HCT116 (cell line): ENCODE measurements around the gene NOS2. TPM values are rescaled to one million over a fixed set of nuclear protein-coding genes. Genes with fewer than 3 reads are reported as not detected.

ENCODE experiments used
- ATAC-seq: fragments of 200-7000 bp; cut with Tn5 transposase; 2 replicates; pipeline ENCODE4 v1.9.1; 2020; ENCODE audit warnings: mild to moderate bottlenecking, moderate library complexity
- BruUV-seq: library from RNA; stranded (reverse); fragments of 400-500 nt; replicated peaks from 2 replicates; lab custom pipeline; 2021; lab: Mats Ljungman, UMichigan
- CTCF ChIA-PET: fragments of 300-600 bp; sonication (Branson Sonifier 250); formaldehyde crosslinking; loops from one replicate; lab custom pipeline; 2021; ENCODE audit warnings: antibody characterized with exemption; lab: Charles Lee
- POLR2A ChIA-PET: fragments of 300-600, 350-600 bp; sonication (Branson Sonifier 250); formaldehyde crosslinking; loops from one replicate; lab custom pipeline; 2021; ENCODE audit warnings: antibody characterized with exemption; lab: Charles Lee
- RAD21 ChIA-PET, 2 experiments: fragments of 300-600 bp; sonication (Branson Sonifier 250); formaldehyde crosslinking; loops; one replicate each; lab custom pipeline; 2023; ENCODE audit warnings: low total read pairs in 2 of 2; ENCODE audit not compliant: uncharacterized antibody in 2 of 2, unreplicated experiment in 2 of 2, low non-redundant PET in 1 of 2; lab: Charles Lee
- DNase-seq: peaks from one replicate; pipeline ENCODE4 v3.0.0-alpha.2; 2010; ENCODE audit warnings: low read depth, low spot score
- H2AFZ ChIP-seq: fragments of 200-600 bp; shearing (Covaris generic), sonication (generic); 2 replicates; pipeline ENCODE4 v1.6.1; 2017; ENCODE audit warnings: low read depth, mixed run types, mixed read lengths, antibody characterized with exemption, low read length; ENCODE audit not compliant: poor library complexity, severe bottlenecking
- H3K27ac ChIP-seq: 2 replicates; pipeline ENCODE4 v1.5.1; 2012; ENCODE audit warnings: low read depth, low read length
- H3K27me3 ChIP-seq: fragments of 200-600 bp; sonication (generic); 2 replicates; pipeline ENCODE4 v1.6.1; 2016; ENCODE audit warnings: mixed run types, low read length, mixed read lengths; ENCODE audit not compliant: insufficient read depth
- H3K36me3 ChIP-seq, 2 experiments: fragments of 200-500 bp in 1 of 2; fragments of 200-600 bp in 1 of 2; sonication (Bioruptor generic) in 1 of 2; sonication (generic) in 1 of 2; 2 replicates each; pipeline versions ENCODE4 v1.5.1 to v1.6.1; 2014 to 2016; ENCODE audit warnings: low read length in 2 of 2, inconsistent platforms in 1 of 2, mixed read lengths in 1 of 2, mixed run types in 1 of 2; ENCODE audit not compliant: insufficient read depth in 2 of 2, control insufficient read depth in 1 of 2
- H3K4me1 ChIP-seq, 2 experiments: fragments of 200-600 bp in 1 of 2; sonication (generic) in 1 of 2; 2 replicates each; pipeline versions ENCODE4 v1.5.1 to v1.6.1; 2012 to 2017; ENCODE audit warnings: low read length in 2 of 2, inconsistent platforms in 1 of 2, mild to moderate bottlenecking in 1 of 2, mixed read lengths in 1 of 2, mixed run types in 1 of 2, moderate library complexity in 1 of 2; ENCODE audit not compliant: insufficient read depth in 2 of 2, control insufficient read depth in 1 of 2
- H3K4me2 ChIP-seq: fragments of 200-600 bp; sonication (generic); 2 replicates; pipeline ENCODE4 v1.6.1; 2017; ENCODE audit warnings: mixed run types, low read length, mixed read lengths
- H3K4me3 ChIP-seq, 2 experiments: fragments of 200-600 bp in 1 of 2; sonication (generic) in 1 of 2; replicated peaks in 1 of 2; 2 replicates each; pipeline ENCODE4 v1.5.1; 2011 to 2016; ENCODE audit warnings: low read length in 2 of 2, control low read depth in 1 of 2, low read depth in 1 of 2, mild to moderate bottlenecking in 1 of 2, mixed read lengths in 1 of 2, mixed run types in 1 of 2
- H3K79me2 ChIP-seq: fragments of 200-600 bp; sonication (generic); 2 replicates; pipeline ENCODE4 v1.6.1; 2017; ENCODE audit warnings: mild to moderate bottlenecking, mixed run types, low read length, moderate library complexity, mixed read lengths; ENCODE audit not compliant: insufficient read depth
- H3K9ac ChIP-seq: fragments of 200-600 bp; sonication (generic); 2 replicates; pipeline ENCODE4 v1.6.1; 2016; ENCODE audit warnings: low read length, mixed read lengths
- H3K9me2 ChIP-seq: fragments of 200-600 bp; sonication (generic), shearing (Covaris generic); 2 replicates; pipeline ENCODE4 v1.6.1; 2017; ENCODE audit warnings: mixed run types, mild to moderate bottlenecking, moderate library complexity; ENCODE audit not compliant: insufficient read depth
- H3K9me3 ChIP-seq, 2 experiments: fragments of 200-500 bp in 1 of 2; fragments of 200-600 bp in 1 of 2; sonication (Bioruptor generic) in 1 of 2; sonication (generic) in 1 of 2; 2 replicates each; pipeline ENCODE4 v1.6.1; 2014 to 2017; ENCODE audit warnings: low read length in 2 of 2, mixed read lengths in 2 of 2, inconsistent platforms in 1 of 2, low read depth in 1 of 2, mild to moderate bottlenecking in 1 of 2, mixed run types in 1 of 2, moderate library complexity in 1 of 2; ENCODE audit not compliant: control insufficient read depth in 1 of 2, insufficient read depth in 1 of 2
- H4K20me1 ChIP-seq: fragments of 200-600 bp; sonication (generic), shearing (Covaris generic); 2 replicates; pipeline ENCODE4 v1.6.1; 2017; ENCODE audit warnings: mixed run types, mild to moderate bottlenecking, moderate library complexity; ENCODE audit not compliant: insufficient read depth
- CTCF ChIP-seq, 3 experiments: fragments of 200-600 bp in 1 of 3; sonication (generic) in 1 of 3; IDR thresholded peaks in 2 of 3; conservative IDR thresholded peaks in 1 of 3; 2 replicates each; pipeline ENCODE4 v1.5.1; 2012 to 2017; ENCODE audit warnings: low read depth in 2 of 3, low read length in 2 of 3, antibody characterized with exemption in 1 of 3, borderline replicate concordance in 1 of 3, control low read depth in 1 of 3, mild to moderate bottlenecking in 1 of 3, mixed read lengths in 1 of 3, mixed run types in 1 of 3, moderate library complexity in 1 of 3; ENCODE audit not compliant: insufficient read depth in 1 of 3
- ELF1 ChIP-seq: IDR thresholded peaks from 2 replicates; pipeline ENCODE4 v1.6.1; 2012; ENCODE audit warnings: low read depth, borderline replicate concordance
- EZH2phosphoT487 ChIP-seq: fragments of 200-600 bp; IDR thresholded peaks from 2 replicates; pipeline ENCODE4 v1.6.1; 2018; ENCODE audit warnings: antibody characterized with exemption, borderline replicate concordance
- JUND ChIP-seq: IDR thresholded peaks from 2 replicates; pipeline ENCODE4 v1.6.1; 2012
- RAD21 ChIP-seq: IDR thresholded peaks from 2 replicates; pipeline ENCODE4 v1.6.1; 2012; ENCODE audit warnings: low read depth, mild to moderate bottlenecking
- SP1 ChIP-seq: IDR thresholded peaks from 2 replicates; pipeline ENCODE4 v1.6.1; 2012; ENCODE audit warnings: low read depth
- SRF ChIP-seq: IDR thresholded peaks from 2 replicates; pipeline ENCODE4 v1.6.1; 2012; ENCODE audit warnings: low read depth
- ZBTB33 ChIP-seq: IDR thresholded peaks from 2 replicates; pipeline ENCODE4 v1.6.1; 2011; ENCODE audit warnings: mild to moderate bottlenecking, low read length, moderate library complexity; ENCODE audit not compliant: insufficient replicate concordance; ENCODE audit errors: extremely low read depth
- intact Hi-C: fragments of 100-400 bp; cut with micrococcal nuclease; formaldehyde crosslinking; loops from 2 replicates; pipeline ENCODE4 v1.10.0; 2022
- total RNA-seq: library from RNA; stranded (reverse); gene quantifications from one replicate; pipeline ENCODE4 v1.2.1, GENCODE V29; 2021; ENCODE audit not compliant: unreplicated experiment
- TF ChIP-seq, protein P1 (sequence below): IDR thresholded peaks from 2 replicates; pipeline ENCODE4 v1.6.1; 2012

The NOS2 gene
- total RNA-seq, 1 experiment from 2014 or later = 0.07 TPM

GRCh38 chr17:27821318-27821717 is 21.0 kb upstream of the NOS2 start:
- no peak overlapping the region for H3K9ac ChIP-seq
- H2AFZ ChIP-seq = no peak overlapping the region
- H3K27ac ChIP-seq = no peak overlapping the region
- no peak overlapping the region for H3K4me2 ChIP-seq
- no peaks in the 10 kb centered on the region for H3K36me3 ChIP-seq
- H3K4me1 ChIP-seq = peaks cover 0 to 5% of the 10 kb centered on the region in 2 experiments; a peak in 1 of 4 replicates
- H3K27me3 ChIP-seq = no peaks in the 10 kb centered on the region
- no peaks in the 10 kb centered on the region for H4K20me1 ChIP-seq
- ATAC-seq (no peak), DNase-seq (no peak)
- ChIA-PET POLR2A (no interaction called here), RAD21 (no interaction called here), CTCF (no interaction called here)
- TF ChIP-seq SRF (no peak), ELF1 (no peak), RAD21 (no peak), ZBTB33 (no peak), CTCF (IDR thresholded peaks at IDR 0.05 in 2 of 3, conservative IDR thresholded peaks at IDR 0.05 in 1 of 3; ENCODE audit: borderline replicate concordance in 1 of 3, insufficient read depth in 1 of 3, low read depth in 2 of 3, low read length in 2 of 3) (no peak), EZH2phosphoT487 (no peak), JUND (no peak), SP1 (no peak)
- TF ChIP-seq, protein P1, sequence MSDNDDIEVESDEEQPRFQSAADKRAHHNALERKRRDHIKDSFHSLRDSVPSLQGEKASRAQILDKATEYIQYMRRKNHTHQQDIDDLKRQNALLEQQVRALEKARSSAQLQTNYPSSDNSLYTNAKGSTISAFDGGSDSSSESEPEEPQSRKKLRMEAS = no peak
- H3K79me2 ChIP-seq = no peaks in the 10 kb centered on the region
- H3K9me2 ChIP-seq = no peaks in the 10 kb centered on the region
- no TSS peak for BruUV-seq
- H3K9me3 ChIP-seq = no peaks in the 10 kb centered on the region
- intact Hi-C loops = no loop called here
- H3K4me3 ChIP-seq = no peak overlapping the region
